SU-DHL-6 (cell line): Measurements from ENCODE around the gene GOLPH3L.
"Not testable (repeated sequence)": the region's sequence is repeated elsewhere in the genome, so short reads cannot be mapped to it uniquely, and the experiment has no call there.

ENCODE experiments used
- EZH2phosphoT487 ChIP-seq: fragments of 200-600 bp; sonication (generic), shearing (Covaris generic); conservative IDR thresholded peaks from 2 replicates; pipeline ENCODE4 v1.6.1; 2018; ENCODE audit warnings: mild to moderate bottlenecking, antibody characterized with exemption, low read length, moderate library complexity, mixed read lengths
- TF ChIP-seq, protein P1 (sequence below): fragments of 200-600 bp; sonication (generic); IDR thresholded peaks from one replicate; pipeline ENCODE4 v1.5.1; 2017; ENCODE audit warnings: antibody characterized with exemption, mild to moderate bottlenecking, low read length, moderate library complexity; ENCODE audit not compliant: insufficient read depth, poor library complexity, severe bottlenecking

DNA sequence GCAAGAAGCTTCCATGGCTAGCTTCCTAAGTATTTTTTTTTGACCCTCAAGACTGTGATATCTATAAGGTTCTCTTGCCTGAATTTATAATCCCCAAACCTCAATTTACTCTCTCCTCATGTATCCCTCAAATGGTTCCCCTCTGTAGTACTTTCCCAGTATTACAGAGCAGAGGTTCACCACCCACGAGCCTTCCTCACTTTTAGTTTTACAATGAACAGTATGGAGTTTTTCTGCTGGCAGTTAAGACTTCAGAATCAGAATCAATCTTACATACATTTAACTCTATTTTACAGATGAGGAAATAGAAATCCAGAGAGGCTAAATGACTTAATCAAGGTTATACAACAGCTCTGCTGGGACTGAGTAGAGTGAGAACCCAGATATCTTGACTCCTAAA, 72.4 kb downstream of the GOLPH3L start:
- TF ChIP-seq, protein P1, sequence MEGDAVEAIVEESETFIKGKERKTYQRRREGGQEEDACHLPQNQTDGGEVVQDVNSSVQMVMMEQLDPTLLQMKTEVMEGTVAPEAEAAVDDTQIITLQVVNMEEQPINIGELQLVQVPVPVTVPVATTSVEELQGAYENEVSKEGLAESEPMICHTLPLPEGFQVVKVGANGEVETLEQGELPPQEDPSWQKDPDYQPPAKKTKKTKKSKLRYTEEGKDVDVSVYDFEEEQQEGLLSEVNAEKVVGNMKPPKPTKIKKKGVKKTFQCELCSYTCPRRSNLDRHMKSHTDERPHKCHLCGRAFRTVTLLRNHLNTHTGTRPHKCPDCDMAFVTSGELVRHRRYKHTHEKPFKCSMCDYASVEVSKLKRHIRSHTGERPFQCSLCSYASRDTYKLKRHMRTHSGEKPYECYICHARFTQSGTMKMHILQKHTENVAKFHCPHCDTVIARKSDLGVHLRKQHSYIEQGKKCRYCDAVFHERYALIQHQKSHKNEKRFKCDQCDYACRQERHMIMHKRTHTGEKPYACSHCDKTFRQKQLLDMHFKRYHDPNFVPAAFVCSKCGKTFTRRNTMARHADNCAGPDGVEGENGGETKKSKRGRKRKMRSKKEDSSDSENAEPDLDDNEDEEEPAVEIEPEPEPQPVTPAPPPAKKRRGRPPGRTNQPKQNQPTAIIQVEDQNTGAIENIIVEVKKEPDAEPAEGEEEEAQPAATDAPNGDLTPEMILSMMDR, result not testable (repeated sequence)
- TF ChIP-seq EZH2phosphoT487, result not testable (repeated sequence)
